Karpas-422 (cell line): ENCODE measurements around the gene RAPGEF4. TPM values are rescaled to one million over a fixed set of nuclear protein-coding genes. Genes with fewer than 3 reads are reported as not detected.

Source experiments
- DNase-seq: peaks from one replicate; pipeline ENCODE4 v3.0.0-alpha.2; 2015
- H2AFZ ChIP-seq: fragments of 200-600 bp; sonication (generic); 2 replicates; pipeline ENCODE4 v1.6.1; 2014; ENCODE audit warnings: antibody characterized with exemption, low read length, mixed read lengths
- H3K27ac ChIP-seq: fragments of 200-600 bp; sonication (generic); 2 replicates; pipeline ENCODE4 v1.5.1; 2014; ENCODE audit warnings: mild to moderate bottlenecking, low read length, moderate library complexity
- H3K27me3 ChIP-seq: fragments of 200-600 bp; sonication (generic); 2 replicates; pipeline ENCODE4 v1.6.1; 2014; ENCODE audit warnings: low read length, mixed read lengths
- H3K36me3 ChIP-seq: fragments of 200-600 bp; sonication (generic); 2 replicates; pipeline ENCODE4 v1.6.1; 2014; ENCODE audit warnings: low read length, mixed read lengths; ENCODE audit not compliant: insufficient read depth
- H3K4me1 ChIP-seq: fragments of 200-600 bp; sonication (generic); 2 replicates; pipeline ENCODE4 v1.6.1; 2014; ENCODE audit warnings: mild to moderate bottlenecking, low read length, mixed read lengths
- H3K4me2 ChIP-seq: fragments of 200-600 bp; sonication (generic); 2 replicates; pipeline ENCODE4 v1.6.1; 2014; ENCODE audit warnings: low read length, low read depth, mild to moderate bottlenecking; ENCODE audit not compliant: poor library complexity, severe bottlenecking
- H3K4me3 ChIP-seq: fragments of 200-600 bp; sonication (generic); 2 replicates; pipeline ENCODE4 v1.5.1; 2014; ENCODE audit warnings: mild to moderate bottlenecking, antibody characterized with exemption, low read length, mixed read lengths
- H3K79me2 ChIP-seq: fragments of 200-600 bp; sonication (generic); 2 replicates; pipeline ENCODE4 v1.6.1; 2014; ENCODE audit warnings: mild to moderate bottlenecking, low read length, mixed read lengths
- H3K9ac ChIP-seq: fragments of 200-600 bp; sonication (generic); 2 replicates; pipeline ENCODE4 v1.6.0; 2014; ENCODE audit warnings: low read length
- H3K9me2 ChIP-seq: fragments of 200-600 bp; sonication (generic), shearing (Covaris generic); replicated peaks from 2 replicates; pipeline ENCODE4 v1.6.0; 2014; ENCODE audit warnings: mild to moderate bottlenecking, low read length, moderate library complexity; ENCODE audit not compliant: insufficient read depth
- H3K9me3 ChIP-seq: fragments of 300-700, 200-600 bp; sonication (generic); 2 replicates; pipeline ENCODE4 v1.6.1; 2014; ENCODE audit warnings: low read length, mixed read lengths
- H4K20me1 ChIP-seq: fragments of 200-600 bp; sonication (generic); 2 replicates; pipeline ENCODE4 v1.6.1; 2014; ENCODE audit warnings: mild to moderate bottlenecking, antibody characterized with exemption, low read length, low read depth; ENCODE audit not compliant: insufficient read depth
- total RNA-seq: library from RNA; depleted of rRNA; stranded (reverse); fragments of >200 nt; shearing (Covaris generic); gene quantifications from 2 replicates; pipeline ENCODE4 v1.2.3, GENCODE V29; 2014; ENCODE audit warnings: low replicate concordance

RAPGEF4 gene
- total RNA-seq, 1 experiment from 2014 or later, result 0.97 TPM

GRCh38 chr2:173045181-173045580, 309.5 kb downstream of the RAPGEF4 start:
- H3K9me2 ChIP-seq, result no peaks in the 10 kb centered on the region
- H3K4me1 ChIP-seq, result no peaks in the 10 kb centered on the region
- no peaks in the 10 kb centered on the region for H3K79me2 ChIP-seq
- H2AFZ ChIP-seq, result no peak overlapping the region
- H4K20me1 ChIP-seq, result no peaks in the 10 kb centered on the region
- no peak overlapping the region for H3K9ac ChIP-seq
- H3K4me2 ChIP-seq, result no peak overlapping the region
- H3K27me3 ChIP-seq, result no peaks in the 10 kb centered on the region
- no peak overlapping the region for H3K4me3 ChIP-seq
- H3K27ac ChIP-seq, result no peak overlapping the region
- no peaks in the 10 kb centered on the region for H3K36me3 ChIP-seq
- no peaks in the 10 kb centered on the region for H3K9me3 ChIP-seq
- no peak for DNase-seq

- no peaks in the 10 kb centered on the region for H4K20me1 ChIP-seq
- no peak overlapping the region for H3K27ac ChIP-seq
- no peak overlapping the region for H3K4me2 ChIP-seq
- no peak overlapping the region for H3K4me3 ChIP-seq
- H3K4me1 ChIP-seq, result no peaks in the 10 kb centered on the region
- no peak overlapping the region for H2AFZ ChIP-seq
- no peaks in the 10 kb centered on the region for H3K9me3 ChIP-seq
- DNase-seq, result no peak
- H3K79me2 ChIP-seq, result no peaks in the 10 kb centered on the region
- H3K36me3 ChIP-seq, result no peaks in the 10 kb centered on the region
- H3K27me3 ChIP-seq, result no peaks in the 10 kb centered on the region
- H3K9ac ChIP-seq, result no peak overlapping the region
- no peaks in the 10 kb centered on the region for H3K9me2 ChIP-seq
These were observed 312.9 kb downstream of the RAPGEF4 start for GRCh38 chr2:173048522-173048896.

DNA sequence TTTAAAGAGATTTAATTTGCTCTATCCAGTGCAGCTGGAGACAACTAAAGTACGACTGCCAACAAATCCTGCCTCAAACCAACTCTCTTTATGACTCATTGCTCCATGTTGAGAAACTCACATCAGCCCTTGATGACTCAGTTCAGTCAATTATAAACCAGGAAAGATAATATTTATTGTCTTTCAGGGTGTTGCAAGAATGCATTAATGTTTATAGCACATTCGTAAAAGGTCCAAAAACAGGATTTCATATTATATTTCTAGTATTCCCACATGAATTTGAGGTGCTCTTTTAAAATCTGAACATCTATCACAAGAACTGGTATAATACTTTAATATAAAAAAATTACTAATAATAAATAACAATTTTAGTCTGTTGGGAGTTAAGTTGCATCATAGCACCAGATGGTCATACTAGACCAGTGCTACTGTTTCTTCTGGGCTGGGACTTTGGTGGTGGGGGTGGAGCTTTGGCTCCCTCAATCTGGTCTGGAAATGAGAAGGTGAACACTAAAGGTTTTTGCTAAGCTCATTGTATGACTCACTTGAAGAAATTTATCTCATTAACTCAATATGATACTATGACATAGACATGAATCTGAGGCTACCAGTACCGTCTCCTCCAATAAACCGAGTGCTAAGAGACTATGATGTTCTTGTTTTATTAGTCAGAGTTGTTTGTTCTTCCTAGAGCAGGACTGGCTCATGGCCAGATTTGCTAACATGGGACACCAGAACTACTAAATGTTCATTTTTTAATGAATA, 313.4 kb downstream of the RAPGEF4 start:
- no peak overlapping the region for H3K4me2 ChIP-seq
- no peaks in the 10 kb centered on the region for H3K9me3 ChIP-seq
- H3K9me2 ChIP-seq, result no peaks in the 10 kb centered on the region

DNA sequence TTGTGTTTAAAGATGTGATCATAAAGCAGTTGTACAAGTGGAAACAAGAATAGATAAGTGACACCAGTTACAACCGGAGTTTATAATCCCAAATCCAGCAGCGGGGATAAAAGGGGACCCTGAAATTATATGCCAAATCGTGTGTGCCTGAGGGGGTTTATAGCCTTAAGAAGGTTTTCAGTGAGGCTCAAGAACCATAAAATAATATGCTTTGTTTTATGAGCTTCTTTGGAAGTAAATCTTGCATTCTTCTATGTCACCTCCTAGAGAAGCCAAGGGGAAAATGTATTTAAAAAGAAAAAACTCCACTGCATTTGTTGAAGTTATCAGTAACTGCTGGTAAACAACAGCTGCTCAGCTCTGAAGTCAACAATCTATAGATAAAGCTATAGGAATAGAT, 314.2 kb downstream of the RAPGEF4 start:
- Histone ChIP-seq H3K79me2 (no peaks in the 10 kb centered on the region), H3K36me3 (no peaks in the 10 kb centered on the region), H3K4me1 (no peaks in the 10 kb centered on the region), H3K9ac (no peak overlapping the region), H3K4me2 (no peak overlapping the region), H3K27me3 (no peaks in the 10 kb centered on the region), H3K9me2 (no peaks in the 10 kb centered on the region), H3K4me3 (no peak overlapping the region), H3K27ac (no peak overlapping the region), H4K20me1 (no peaks in the 10 kb centered on the region), H3K9me3 (no peaks in the 10 kb centered on the region), H2AFZ (no peak overlapping the region)
- DNase-seq, result no peak

More for the DNA sequence above, 313.4 kb downstream of the RAPGEF4 start:
- Histone ChIP-seq H4K20me1 (no peaks in the 10 kb centered on the region), H3K4me1 (no peaks in the 10 kb centered on the region), H3K79me2 (no peaks in the 10 kb centered on the region), H2AFZ (no peak overlapping the region), H3K4me3 (no peak overlapping the region), H3K27ac (no peak overlapping the region), H3K9ac (no peak overlapping the region), H3K36me3 (no peaks in the 10 kb centered on the region), H3K27me3 (no peaks in the 10 kb centered on the region)
- DNase-seq, result no peak

DNA sequence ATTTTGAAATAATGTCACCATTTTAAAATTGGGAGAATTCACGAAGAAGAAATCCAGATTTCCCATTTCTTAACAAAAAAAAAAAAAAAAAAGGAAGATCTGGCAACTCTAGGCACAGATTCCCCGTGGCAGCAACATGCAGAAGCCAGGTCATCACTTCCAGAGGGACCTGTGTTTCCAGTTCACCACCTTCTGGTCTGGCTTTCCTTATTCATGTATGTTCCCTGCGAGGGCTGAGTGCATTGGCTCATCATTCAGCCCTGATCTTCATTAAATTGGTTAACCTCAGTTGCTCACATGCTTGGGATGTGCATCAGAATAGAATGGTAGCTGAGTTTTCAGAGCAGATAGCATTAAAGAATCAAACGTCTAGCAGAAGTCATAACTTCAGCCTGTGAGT, 315.0 kb downstream of the RAPGEF4 start:
- Histone ChIP-seq H3K9me2 (no peaks in the 10 kb centered on the region), H4K20me1 (no peaks in the 10 kb centered on the region), H3K36me3 (no peaks in the 10 kb centered on the region), H3K9me3 (no peaks in the 10 kb centered on the region), H3K4me1 (no peaks in the 10 kb centered on the region), H3K27me3 (no peaks in the 10 kb centered on the region), H3K27ac (no peak overlapping the region), H3K4me2 (no peak overlapping the region), H3K79me2 (no peaks in the 10 kb centered on the region), H3K9ac (no peak overlapping the region), H3K4me3 (no peak overlapping the region), H2AFZ (no peak overlapping the region)
- no peak for DNase-seq

DNA sequence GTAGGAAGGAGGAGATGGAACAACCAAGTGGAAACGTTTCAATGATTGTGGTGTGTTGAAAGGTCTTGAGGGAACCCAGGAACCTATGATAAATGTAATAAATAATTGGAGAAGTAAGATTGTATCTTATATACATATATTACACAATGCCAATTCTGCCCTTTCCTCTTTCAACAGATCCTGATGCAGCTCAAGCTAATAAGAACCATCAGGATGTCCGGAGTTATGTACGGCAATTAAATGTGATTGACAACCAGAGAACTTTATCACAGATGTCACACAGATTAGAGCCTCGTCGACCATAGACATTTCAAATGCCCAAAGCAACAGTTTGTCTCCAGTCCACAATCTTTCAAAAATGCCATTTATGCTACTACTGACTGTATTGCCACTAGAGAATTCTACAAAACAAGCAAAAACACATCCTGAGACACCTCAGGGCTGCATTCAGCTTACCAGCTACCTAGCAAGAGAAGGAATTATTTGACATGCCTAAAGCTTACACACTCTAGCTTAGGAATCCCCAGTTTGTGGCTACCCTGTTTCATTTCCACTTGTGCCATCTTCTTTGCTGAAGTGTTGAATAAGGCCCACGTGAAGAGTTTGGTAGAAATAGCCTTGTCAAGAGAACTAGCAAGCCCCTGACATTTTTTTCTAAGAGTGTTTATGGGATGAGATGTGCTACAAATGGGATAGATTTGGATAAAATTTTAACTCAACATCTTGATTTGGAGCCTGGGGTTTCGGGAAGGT, 316.0 kb downstream of the RAPGEF4 start:
- no peaks in the 10 kb centered on the region for H3K79me2 ChIP-seq

GRCh38 chr2:173053043-173053699, 317.5 kb downstream of the RAPGEF4 start:
- Histone ChIP-seq H3K27ac (no peak overlapping the region), H4K20me1 (no peaks in the 10 kb centered on the region), H3K79me2 (no peaks in the 10 kb centered on the region), H3K27me3 (no peaks in the 10 kb centered on the region), H3K9me3 (no peaks in the 10 kb centered on the region), H3K4me1 (no peaks in the 10 kb centered on the region), H3K4me2 (no peak overlapping the region), H3K9ac (no peak overlapping the region), H3K36me3 (no peaks in the 10 kb centered on the region), H2AFZ (no peak overlapping the region), H3K9me2 (no peaks in the 10 kb centered on the region), H3K4me3 (no peak overlapping the region)
- DNase-seq, result no peak

More for the DNA sequence above, 316.0 kb downstream of the RAPGEF4 start:
- no peak for DNase-seq
- H3K4me3 ChIP-seq, result no peak overlapping the region
- no peak overlapping the region for H2AFZ ChIP-seq
- no peaks in the 10 kb centered on the region for H3K9me3 ChIP-seq
- no peak overlapping the region for H3K9ac ChIP-seq
- H3K36me3 ChIP-seq, result no peaks in the 10 kb centered on the region
- H3K27ac ChIP-seq, result no peak overlapping the region
- H3K9me2 ChIP-seq, result no peaks in the 10 kb centered on the region
- H3K27me3 ChIP-seq, result no peaks in the 10 kb centered on the region
- no peaks in the 10 kb centered on the region for H4K20me1 ChIP-seq
- no peak overlapping the region for H3K4me2 ChIP-seq
- H3K4me1 ChIP-seq, result no peaks in the 10 kb centered on the region

DNA sequence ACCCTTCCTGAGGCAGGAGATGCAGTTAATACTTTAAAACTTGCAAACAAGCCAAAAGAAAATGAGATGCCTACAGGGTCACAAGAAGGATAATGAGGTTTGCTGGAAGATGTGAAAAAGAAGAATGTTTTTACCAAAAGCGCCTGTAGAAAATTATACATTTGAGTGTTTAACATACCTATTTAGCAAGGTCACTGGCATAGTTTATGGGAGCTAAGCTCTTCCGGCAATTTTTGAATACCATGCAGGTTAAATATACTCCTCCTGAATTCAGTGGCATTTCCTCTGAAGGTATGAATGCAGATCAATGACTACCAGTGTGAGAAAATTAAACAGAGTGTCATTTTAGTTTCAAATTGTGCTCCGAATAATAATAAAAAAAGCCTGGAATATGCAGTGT, 318.8 kb downstream of the RAPGEF4 start:
- Histone ChIP-seq H3K4me3 (no peak overlapping the region), H3K9me3 (no peaks in the 10 kb centered on the region), H4K20me1 (no peaks in the 10 kb centered on the region), H3K27me3 (no peaks in the 10 kb centered on the region), H3K27ac (no peak overlapping the region), H3K9ac (no peak overlapping the region), H3K79me2 (no peaks in the 10 kb centered on the region), H3K4me1 (peaks cover 2% of the 10 kb centered on the region), H2AFZ (no peak overlapping the region), H3K36me3 (no peaks in the 10 kb centered on the region), H3K9me2 (no peaks in the 10 kb centered on the region), H3K4me2 (no peak overlapping the region)
- DNase-seq, result no peak
